ENCODE measurements around the gene AMN1. TPM values are rescaled to one million over a fixed set of nuclear protein-coding genes. Genes with fewer than 3 reads are reported as not detected.

Gene AMN1
- polyA plus RNA-seq, 1 experiment = 11.9 TPM

DNA sequence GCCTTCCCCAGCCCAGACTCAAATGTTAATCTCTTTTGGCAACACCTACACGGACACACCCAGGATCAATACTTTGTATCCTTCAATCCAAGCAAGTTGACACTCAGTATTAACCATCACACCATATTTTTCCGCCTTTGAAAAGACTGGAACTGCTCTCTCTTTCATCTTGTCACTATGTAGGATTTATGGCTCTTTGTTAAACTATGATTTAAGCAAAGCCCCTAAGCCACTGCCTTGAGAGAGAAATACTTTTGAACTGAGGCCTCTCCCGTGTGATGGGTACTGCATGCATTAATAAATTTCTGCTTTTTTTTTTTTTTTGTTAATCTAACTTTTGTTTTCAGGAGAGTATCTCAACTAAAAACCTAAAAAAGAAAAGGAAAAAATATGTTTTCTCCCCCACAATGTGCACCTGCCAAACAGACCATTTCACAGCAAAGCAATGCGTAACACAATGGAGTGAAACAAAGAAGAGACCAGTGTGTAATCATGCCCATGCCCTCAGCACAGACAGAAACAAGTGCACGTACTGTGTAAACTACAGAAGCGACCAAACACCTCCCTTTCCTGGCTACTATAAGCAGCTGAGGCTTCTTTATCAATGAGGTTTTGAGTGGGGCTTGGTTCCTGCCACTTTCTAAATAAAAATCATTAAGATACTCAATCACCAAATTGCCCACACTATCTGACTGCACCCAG is 97.6 kb downstream of the AMN1 start:
- TF ChIP-seq, protein P1, sequence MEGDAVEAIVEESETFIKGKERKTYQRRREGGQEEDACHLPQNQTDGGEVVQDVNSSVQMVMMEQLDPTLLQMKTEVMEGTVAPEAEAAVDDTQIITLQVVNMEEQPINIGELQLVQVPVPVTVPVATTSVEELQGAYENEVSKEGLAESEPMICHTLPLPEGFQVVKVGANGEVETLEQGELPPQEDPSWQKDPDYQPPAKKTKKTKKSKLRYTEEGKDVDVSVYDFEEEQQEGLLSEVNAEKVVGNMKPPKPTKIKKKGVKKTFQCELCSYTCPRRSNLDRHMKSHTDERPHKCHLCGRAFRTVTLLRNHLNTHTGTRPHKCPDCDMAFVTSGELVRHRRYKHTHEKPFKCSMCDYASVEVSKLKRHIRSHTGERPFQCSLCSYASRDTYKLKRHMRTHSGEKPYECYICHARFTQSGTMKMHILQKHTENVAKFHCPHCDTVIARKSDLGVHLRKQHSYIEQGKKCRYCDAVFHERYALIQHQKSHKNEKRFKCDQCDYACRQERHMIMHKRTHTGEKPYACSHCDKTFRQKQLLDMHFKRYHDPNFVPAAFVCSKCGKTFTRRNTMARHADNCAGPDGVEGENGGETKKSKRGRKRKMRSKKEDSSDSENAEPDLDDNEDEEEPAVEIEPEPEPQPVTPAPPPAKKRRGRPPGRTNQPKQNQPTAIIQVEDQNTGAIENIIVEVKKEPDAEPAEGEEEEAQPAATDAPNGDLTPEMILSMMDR (IDR thresholded peaks at IDR 0.05; ENCODE audit: low read depth, low read length) = no peak
- no peaks in the 10 kb centered on the region for H3K9me3 ChIP-seq (ENCODE audit: control insufficient read depth, insufficient read depth, low read length)
- H3K4me3 ChIP-seq (ENCODE audit: low read depth, low read length) = no peak overlapping the region
- H3K27me3 ChIP-seq (ENCODE audit: control insufficient read depth, insufficient read depth, low read length) = no peaks in the 10 kb centered on the region
- POLR2A ChIA-PET = no interaction called here
- DNase-seq (ENCODE audit: low read depth, low spot score) = no peak
- no peak overlapping the region for H3K27ac ChIP-seq (ENCODE audit: low read depth, low read length)
- CTCF ChIA-PET = interaction anchor here (1.5 to 2.0 kb wide), 2 partner anchors 227 to 228 kb away, joined by 3 to 12 read pairs; no protein-coding TSS in a partner anchor

DNA sequence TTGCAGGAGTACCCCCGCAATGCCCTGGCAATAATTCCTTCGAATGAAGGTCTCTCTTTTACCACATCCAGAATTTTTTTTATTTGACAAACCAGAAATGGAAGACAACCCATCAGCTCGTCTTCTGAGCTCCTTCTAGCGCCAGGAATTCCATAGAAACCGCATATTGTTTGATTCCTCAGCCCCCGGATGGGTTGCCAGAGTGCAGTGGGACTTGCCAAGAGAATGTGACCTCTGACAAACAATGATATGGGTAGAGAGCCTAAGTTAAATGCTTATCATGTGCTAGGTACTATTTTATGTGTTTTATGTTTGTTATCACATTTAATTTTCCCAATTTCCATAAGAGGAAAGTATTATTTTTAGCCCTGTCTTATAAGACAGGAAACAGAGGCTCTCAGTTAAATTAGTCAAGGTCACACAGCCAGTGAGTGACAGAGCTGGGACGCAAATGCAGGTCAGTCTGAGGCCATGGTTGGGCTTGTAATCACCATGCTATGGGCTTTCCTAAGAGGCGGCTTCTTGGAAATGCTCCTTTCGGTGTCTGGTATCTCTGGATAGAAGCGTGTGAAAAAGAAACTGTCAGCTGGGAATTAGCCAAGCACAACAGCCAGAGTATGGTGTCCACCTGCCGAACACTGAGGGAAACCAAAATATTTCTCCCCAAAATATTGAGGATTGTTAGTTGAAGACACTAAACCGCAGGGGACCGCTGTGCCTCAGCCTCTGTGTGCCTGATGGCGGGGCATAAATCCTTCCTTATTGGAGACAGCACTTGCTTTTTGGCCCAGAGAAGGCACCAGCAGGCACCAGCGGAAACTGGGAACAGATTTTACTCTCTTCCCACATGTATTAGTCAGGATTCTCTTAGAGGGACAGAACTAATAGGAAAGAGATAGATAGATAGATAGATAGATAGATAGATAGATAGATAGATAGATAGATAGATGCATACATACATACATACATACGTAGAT is 98.8 kb downstream of the AMN1 start:
- TF ChIP-seq, protein P1 (IDR thresholded peaks at IDR 0.05; ENCODE audit: low read depth, low read length) = no peak
- H3K4me3 ChIP-seq (ENCODE audit: low read depth, low read length) = no peak overlapping the region

DNA sequence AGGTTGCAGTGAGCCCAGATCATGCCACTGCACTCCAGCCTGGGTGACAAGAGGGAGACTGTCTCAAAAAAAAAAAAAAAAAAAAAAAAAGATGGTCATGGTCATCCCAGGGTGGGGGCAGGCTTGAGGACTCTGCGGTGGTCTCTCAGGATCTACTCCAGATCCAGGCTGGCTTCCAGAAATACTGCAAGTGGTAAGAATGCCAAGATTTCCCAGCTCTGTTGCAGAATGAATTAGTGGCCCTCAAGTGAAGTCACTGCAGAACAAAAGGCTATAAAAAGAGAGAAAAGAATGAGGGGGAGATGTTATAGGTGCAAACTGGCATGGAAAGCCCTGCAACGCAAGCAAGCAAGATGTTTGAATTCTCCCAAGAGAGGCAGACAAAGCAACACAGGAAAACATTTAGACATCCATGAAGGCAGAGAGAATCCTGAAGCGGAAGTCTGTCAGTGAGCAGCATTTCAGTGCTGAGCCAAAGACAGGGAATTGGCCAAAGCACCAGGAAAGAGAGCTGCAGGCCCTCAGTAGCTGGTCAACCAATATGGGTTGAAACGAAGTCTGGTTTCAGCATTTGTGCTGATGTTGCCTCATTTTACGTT is 101.3 kb downstream of the AMN1 start:
- Histone ChIP-seq H3K4me3 (ENCODE audit: low read depth, low read length) (no peak overlapping the region), H3K27me3 (ENCODE audit: control insufficient read depth, insufficient read depth, low read length) (no peaks in the 10 kb centered on the region), H3K27ac (ENCODE audit: low read depth, low read length) (no peak overlapping the region), H3K9me3 (ENCODE audit: control insufficient read depth, insufficient read depth, low read length) (no peaks in the 10 kb centered on the region)
- POLR2A ChIA-PET = no interaction called here
- DNase-seq (ENCODE audit: low read depth, low spot score) = no peak
- TF ChIP-seq, protein P1 (IDR thresholded peaks at IDR 0.05; ENCODE audit: low read depth, low read length) = no peak
- CTCF ChIA-PET = no interaction called here

More for the DNA sequence above, 98.8 kb downstream of the AMN1 start:
- Histone ChIP-seq H3K27me3 (ENCODE audit: control insufficient read depth, insufficient read depth, low read length) (no peaks in the 10 kb centered on the region), H3K9me3 (ENCODE audit: control insufficient read depth, insufficient read depth, low read length) (no peaks in the 10 kb centered on the region), H3K27ac (ENCODE audit: low read depth, low read length) (no peak overlapping the region)
- no peak for DNase-seq (ENCODE audit: low read depth, low spot score)
- ChIA-PET CTCF (interaction anchor here (0.6 to 0.7 kb wide), 3 partner anchors 9 to 226 kb away, joined by 4 to 9 read pairs (median 5); no protein-coding TSS in a partner anchor), POLR2A (interaction anchor here (0.5 kb wide), 1 partner anchor 189 kb away, joined by 3 read pairs; no protein-coding TSS in a partner anchor)

DNA sequence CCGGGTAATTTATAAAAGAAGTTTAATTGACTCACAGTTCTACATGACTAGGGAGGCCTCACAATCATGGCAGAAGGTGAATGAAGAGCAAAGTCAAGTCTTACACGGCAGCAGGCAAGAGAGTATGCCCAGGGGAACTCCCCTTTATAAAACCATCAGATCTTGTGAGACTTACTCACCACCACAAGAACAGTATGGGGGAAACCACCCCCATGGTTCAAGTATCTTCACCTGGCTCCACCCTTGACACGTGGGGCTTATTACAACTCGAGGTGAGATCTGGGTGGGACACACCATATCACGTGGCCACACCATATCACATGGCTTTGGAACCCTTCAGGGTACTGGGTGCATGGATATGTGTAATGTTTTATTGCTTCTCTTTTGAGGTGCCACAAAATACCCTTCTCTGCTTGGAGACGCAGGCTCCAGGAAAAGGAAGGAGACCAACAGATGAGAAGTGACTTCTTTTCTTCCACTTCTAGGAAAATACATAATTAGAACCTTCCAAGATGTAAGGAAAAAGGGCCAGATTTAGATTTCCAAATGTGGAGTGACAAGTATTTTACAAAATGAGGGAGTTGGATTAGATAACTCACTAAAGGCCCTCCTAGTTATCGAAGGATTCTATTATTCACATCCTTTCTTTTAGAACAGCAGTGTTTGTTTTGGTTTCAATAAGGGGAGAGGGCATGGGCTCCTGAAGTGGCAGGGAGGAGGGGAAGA is 102.4 kb downstream of the AMN1 start:
- Histone ChIP-seq H3K9me3 (ENCODE audit: control insufficient read depth, insufficient read depth, low read length) (no peaks in the 10 kb centered on the region), H3K4me3 (ENCODE audit: low read depth, low read length) (no peak overlapping the region), H3K27ac (ENCODE audit: low read depth, low read length) (no peak overlapping the region), H3K27me3 (ENCODE audit: control insufficient read depth, insufficient read depth, low read length) (no peaks in the 10 kb centered on the region)
- TF ChIP-seq, protein P1 (IDR thresholded peaks at IDR 0.05; ENCODE audit: low read depth, low read length) = no peak
- DNase-seq (ENCODE audit: low read depth, low spot score) = no peak
- ChIA-PET POLR2A (no interaction called here), CTCF (no interaction called here)

All from AG04450 (cell line).